HG02852 (cell line): ENCODE measurements around the gene REEP5.
"Not testable (repeated sequence)": the region's sequence is repeated elsewhere in the genome, so short reads cannot be mapped to it uniquely, and the experiment has no call there.

Experiments
- ATAC-seq: cut with Tn5 transposase; IDR thresholded peaks from one replicate; pipeline ENCODE4 v1.9.1; 2021; ENCODE audit warnings: mild to moderate bottlenecking, moderate library complexity; ENCODE audit not compliant: unreplicated experiment

The REEP5 gene

GRCh38 chr5:112892776-112893175 lies 29.3 kb downstream of the REEP5 start:
- ATAC-seq, result no peak

DNA sequence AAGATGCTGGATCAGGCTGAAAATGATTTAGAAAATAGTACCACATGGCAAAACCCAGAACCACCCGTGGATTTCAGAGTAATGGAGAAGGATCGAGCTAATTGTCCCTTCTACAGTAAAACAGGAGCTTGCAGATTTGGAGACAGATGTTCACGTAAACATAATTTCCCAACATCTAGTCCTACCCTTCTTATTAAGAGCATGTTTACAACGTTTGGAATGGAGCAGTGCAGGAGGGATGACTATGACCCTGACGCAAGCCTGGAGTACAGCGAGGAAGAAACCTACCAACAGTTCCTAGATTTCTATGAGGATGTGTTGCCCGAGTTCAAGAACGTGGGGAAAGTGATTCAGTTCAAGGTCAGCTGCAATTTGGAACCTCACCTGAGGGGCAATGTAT lies 30.0 kb downstream of the REEP5 start:
- not testable (repeated sequence) for ATAC-seq

DNA sequence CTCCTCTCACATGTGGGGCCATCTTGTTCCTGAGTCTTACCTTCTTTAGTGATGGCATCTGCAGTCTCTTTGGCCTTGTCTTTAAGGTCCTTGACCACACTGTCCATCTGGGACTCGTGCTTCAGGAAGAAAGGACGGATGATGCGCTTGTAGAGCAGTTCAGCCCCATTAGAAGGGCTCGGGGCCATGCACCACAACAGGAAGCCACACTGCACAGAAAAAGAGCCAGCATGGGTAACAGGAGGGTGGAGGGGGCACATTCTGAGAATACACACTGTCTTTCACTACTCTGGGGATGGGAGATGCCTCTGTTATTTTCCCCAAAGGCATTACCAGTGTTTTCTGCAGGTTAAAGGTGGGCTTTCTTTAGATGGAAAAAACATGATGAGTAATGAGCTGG lies 35.1 kb downstream of the REEP5 start:
- no peak for ATAC-seq

GRCh38 chr5:112885001-112885400 lies 37.0 kb downstream of the REEP5 start:
- no peak for ATAC-seq

GRCh38 chr5:112883192-112883591 lies 38.8 kb downstream of the REEP5 start:
- ATAC-seq, result no peak

DNA sequence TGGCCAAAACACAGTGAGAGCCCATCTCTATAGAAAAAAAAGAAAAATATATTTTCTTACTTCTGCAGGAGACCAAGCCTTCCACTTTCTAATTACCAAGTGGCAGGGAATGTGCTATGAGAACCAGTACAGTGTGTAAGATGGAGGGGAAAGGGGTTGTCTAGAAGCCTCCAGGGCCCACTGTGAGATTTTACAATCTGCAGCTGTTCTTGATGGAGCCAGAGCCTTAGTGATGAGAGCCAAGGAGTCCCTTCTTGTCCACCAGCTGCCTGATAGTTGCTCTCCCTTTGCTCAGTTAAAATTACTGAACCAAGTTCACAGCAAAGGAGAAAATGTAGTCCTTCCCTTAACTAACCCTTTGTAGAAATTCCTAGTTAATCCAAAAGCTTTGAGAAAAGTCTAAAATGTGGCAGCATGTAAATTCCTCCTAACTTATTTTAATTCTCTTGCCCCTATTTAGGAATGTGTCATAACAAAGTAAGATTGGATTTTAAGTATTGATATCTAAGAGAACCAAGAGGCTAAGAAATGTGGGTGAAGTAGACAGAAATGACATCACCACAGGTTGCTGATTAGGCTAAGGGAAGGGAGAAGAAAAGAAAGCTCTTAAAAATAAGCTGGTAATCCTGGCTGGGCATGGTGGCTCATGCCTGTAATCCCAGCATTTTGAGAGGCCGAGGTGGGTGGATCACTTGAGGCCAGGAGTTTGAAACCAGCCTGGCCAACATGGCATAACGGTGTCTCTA lies 41.6 kb downstream of the REEP5 start:
- no peak for ATAC-seq

DNA sequence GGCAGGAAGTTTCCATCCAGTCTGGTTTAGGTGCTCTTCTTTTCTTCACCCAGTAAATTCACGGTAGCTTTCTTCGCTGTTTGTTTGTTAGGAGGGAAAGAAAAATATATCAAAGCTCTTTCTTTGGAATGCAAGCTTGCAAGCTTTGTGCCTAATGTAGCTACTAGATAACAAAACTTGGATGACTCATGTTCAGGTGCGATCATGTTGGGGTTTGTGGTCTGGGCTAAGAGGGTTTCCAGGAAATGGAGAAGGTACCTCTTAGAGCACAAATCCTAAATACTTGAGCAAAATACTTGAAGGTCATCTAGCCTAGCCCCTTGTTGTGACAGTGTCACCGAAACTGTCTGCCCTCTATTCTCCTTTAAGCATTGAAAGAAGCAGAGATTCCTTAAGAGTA lies 43.3 kb downstream of the REEP5 start:
- peak; percentile 57 for ATAC-seq

DNA sequence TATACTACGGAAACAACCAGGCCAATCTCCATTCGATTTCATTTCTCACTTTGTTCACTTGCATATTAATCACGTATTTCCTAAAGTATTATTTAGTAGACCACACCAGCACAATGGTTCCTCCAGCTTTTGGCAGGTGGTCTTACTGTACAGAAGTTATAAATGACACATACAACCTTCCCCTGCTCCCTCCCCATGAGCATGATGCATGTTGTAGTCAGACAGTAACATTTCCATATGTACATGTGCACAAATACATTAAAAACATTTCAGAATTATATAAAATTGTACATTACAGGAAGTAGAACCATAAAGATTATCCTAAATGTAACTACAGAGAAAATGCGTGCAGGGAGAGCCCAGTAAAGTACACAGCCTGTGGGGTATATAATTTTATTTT lies 43.9 kb downstream of the REEP5 start:
- ATAC-seq, result no peak

- no peak for ATAC-seq
These were observed 45.7 kb downstream of the REEP5 start for GRCh38 chr5:112876362-112876761.

GRCh38 chr5:112870966-112871365 lies 51.1 kb downstream of the REEP5 start:
- no peak for ATAC-seq

DNA sequence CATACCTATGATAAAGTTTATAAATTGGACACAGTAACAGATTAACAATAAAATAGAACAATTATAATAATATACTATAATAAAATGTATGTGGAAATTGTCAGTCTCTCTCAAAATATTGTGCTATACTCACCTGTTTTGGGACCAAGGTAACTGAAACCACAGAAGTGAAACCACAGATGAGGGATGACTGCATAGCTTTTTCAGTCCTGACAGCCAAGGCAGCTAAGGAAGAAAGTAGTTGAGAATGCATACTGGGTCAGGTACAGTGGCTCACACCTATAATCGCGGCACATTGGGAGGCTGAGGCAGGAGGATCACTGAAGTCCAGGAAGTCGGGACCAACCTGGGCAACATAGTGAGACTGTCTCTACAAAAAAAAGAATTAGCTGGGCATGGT lies 52.1 kb downstream of the REEP5 start:
- peak; percentile 83 for ATAC-seq

GRCh38 chr5:112867411-112867810 lies 54.6 kb downstream of the REEP5 start:
- ATAC-seq, result no peak

DNA sequence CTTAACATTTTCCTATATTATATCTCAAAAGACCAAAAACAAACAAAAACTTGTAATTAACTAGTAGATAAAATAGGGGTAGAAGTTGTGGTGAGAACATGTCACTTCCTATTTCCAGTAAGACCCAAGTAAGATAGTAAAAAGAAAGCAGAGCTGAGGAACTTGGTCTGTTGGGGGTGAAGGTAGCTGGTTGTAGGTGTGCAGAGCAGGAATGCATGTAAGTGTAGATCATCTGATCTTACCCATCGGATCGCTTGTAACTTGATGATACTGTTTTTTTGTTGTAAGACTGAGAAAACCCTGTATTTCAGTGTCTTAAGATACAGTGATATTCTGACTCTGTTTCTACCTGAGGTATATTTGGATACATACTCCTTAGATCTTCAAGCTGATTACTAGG lies 55.3 kb downstream of the REEP5 start:
- ATAC-seq, result no peak

DNA sequence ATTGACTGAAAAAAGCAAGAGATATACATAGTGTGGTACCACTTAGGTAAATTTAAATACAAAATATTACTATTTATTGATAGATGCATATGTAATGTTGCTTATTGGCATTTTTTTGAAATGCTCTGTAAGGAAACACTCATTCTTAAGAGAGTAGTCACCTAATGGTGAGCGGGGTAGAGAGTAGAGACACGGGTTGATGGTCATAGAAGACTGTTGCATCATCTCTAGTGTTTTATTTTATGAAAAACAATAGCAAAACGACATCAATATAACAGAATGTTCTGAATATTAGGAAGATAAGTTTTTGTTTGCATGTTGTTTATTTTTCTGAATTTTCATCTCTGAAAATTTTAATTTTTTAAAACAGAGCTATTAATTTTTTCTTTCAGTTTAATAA lies 56.9 kb downstream of the REEP5 start:
- ATAC-seq, result no peak

DNA sequence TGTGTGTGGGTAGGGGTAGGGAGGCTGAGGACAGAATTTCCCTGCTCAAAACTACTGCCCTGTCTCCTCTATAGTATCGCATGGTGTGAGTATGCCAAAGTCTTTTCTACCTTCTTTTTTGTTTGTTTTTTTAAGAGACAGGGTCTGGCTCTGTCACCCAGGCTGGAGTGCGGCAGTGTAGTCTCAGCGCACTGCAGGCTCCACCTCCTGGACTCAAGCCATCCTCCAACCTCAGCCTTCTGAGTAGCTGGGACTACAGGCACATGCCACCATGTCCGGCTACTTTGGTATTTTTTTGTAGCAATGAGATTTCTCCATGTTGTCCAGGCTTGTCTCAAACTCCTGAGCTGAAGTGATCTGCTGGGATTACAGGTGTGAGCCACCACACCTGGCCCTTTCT lies 58.5 kb downstream of the REEP5 start:
- ATAC-seq, result no peak

- ATAC-seq, result no peak
These were observed 59.9 kb downstream of the REEP5 start for GRCh38 chr5:112862085-112862484.

GRCh38 chr5:112861638-112861985 lies 60.4 kb downstream of the REEP5 start:
- ATAC-seq, result no peak

DNA sequence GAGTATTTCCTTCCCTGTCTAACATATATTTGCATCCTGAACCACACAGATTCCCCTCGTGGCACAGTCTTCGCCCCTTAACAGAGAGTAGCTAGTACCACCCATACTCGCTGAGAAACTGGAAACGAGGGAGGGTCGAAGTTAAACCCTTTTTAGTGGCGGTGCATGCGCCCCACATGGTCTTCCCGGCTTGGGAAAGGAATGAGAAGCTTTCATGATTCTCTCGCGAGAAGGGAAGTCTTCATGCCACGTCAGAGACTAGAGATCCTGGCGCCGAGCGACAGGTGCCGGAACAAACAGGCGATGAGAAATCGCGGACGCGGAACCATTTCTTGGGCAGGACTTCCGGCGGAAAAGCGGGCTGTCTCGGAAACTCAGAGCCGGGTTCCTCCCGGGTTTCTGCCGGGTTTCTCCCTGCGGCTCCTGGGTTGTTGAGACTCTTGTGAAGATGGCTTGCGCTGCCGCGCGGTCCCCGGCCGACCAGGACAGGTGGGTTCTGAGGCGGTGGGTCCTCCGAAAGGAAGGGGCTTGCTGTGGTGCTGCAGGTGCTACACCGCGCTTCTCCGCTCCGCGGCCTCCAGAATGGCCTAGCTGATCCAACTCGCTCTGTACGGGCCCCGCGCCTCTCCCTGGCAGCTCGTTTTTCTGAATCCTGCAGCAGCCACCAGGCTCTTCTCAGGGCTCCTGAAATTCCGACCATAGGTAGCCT lies 60.9 kb downstream of the REEP5 start, which contains the start of gene SRP19:
Gene SRP19 (plus strand): TSS at position 359 of the 709 bp plus-strand sequence. CDS start 90 bp downstream, at position 449.
- peak; percentile 99 for ATAC-seq

- ATAC-seq, result not testable (repeated sequence)
These were observed 61.5 kb downstream of the REEP5 start for GRCh38 chr5:112860571-112860928.

GRCh38 chr5:112857866-112858265 lies 64.2 kb downstream of the REEP5 start:
- ATAC-seq, result no peak

GRCh38 chr5:112854651-112855050 lies 67.4 kb downstream of the REEP5 start:
- ATAC-seq, result no peak

DNA sequence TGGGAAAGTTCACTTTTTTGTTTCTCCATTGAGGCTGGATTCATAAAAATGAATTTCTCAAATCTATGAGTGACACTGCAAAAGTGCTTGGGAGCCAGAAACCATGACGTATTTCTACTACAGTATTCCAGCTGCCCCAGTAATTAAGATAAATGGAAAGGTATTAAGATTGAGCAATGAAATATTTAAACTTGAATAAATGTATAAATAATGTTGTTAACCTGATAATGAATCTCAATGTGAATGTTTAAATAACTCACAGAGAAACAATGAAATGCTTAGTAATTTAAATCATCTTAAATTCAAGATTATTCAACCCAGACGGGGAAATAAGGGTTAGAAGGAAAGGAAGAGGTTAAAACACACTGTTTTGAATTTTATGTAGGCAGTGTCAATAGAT lies 72.1 kb downstream of the REEP5 start:
- no peak for ATAC-seq
